HG03439 (cell line): ENCODE results near the gene ITIH4.

Experiments
- ATAC-seq: cut with Tn5 transposase; IDR thresholded peaks from one replicate; pipeline ENCODE4 v1.9.1; 2021; ENCODE audit warnings: mild to moderate bottlenecking, moderate library complexity; ENCODE audit not compliant: unreplicated experiment

The ITIH4 gene

GRCh38 chr3:52805270-52806039 is 25.0 kb downstream of the ITIH4 start:
- no peak for ATAC-seq

GRCh38 chr3:52801839-52802238 is 28.6 kb downstream of the ITIH4 start:
- no peak for ATAC-seq

- ATAC-seq, result no peak
Observed at GRCh38 chr3:52800079-52800478, 30.4 kb downstream of the ITIH4 start.

- no peak for ATAC-seq
Observed at GRCh38 chr3:52798978-52799476, 31.4 kb downstream of the ITIH4 start.

GRCh38 chr3:52798376-52798977 is 32.0 kb downstream of the ITIH4 start:
- no peak for ATAC-seq

GRCh38 chr3:52796411-52796810 is 34.1 kb downstream of the ITIH4 start:
- ATAC-seq, result no peak

- no peak for ATAC-seq
Observed at GRCh38 chr3:52795298-52795900, 35.1 kb downstream of the ITIH4 start.

GRCh38 chr3:52794612-52795099 is 35.8 kb downstream of the ITIH4 start, which contains the start of gene ITIH3:
TSS of gene ITIH3 (plus strand) at chr3:52794796. CDS start at chr3:52794804, 8 bp downstream.
- no peak for ATAC-seq

GRCh38 chr3:52793702-52794611 is 36.5 kb downstream of the ITIH4 start:
- no peak for ATAC-seq

- ATAC-seq, result no peak
Observed at GRCh38 chr3:52792961-52793695, 37.3 kb downstream of the ITIH4 start.

GRCh38 chr3:52792413-52792812 is 38.1 kb downstream of the ITIH4 start:
- no peak for ATAC-seq

- ATAC-seq, result no peak
Observed at GRCh38 chr3:52791928-52792327, 38.5 kb downstream of the ITIH4 start.

GRCh38 chr3:52791366-52791765 is 39.1 kb downstream of the ITIH4 start:
- ATAC-seq, result no peak

- ATAC-seq, result no peak
Observed at GRCh38 chr3:52790741-52791140, 39.7 kb downstream of the ITIH4 start.

GRCh38 chr3:52790337-52790736 is 40.1 kb downstream of the ITIH4 start:
- no peak for ATAC-seq

- no peak for ATAC-seq
Observed at GRCh38 chr3:52789746-52790040, 40.8 kb downstream of the ITIH4 start.

- ATAC-seq, result no peak
Observed at GRCh38 chr3:52788890-52789745, 41.4 kb downstream of the ITIH4 start.

- ATAC-seq, result no peak
Observed at GRCh38 chr3:52787672-52788625, 42.5 kb downstream of the ITIH4 start.
